HepG2 (cell line): Measurements from ENCODE around the gene MYCBP2. TPM values are rescaled to one million over a fixed set of nuclear protein-coding genes. Genes with fewer than 3 reads are reported as not detected.
A peak's percentile ranks its signal among the peaks of the same experiment; 100 is the strongest.

Experiments
- E2F5 ChIP-seq: sonication (generic); formaldehyde crosslinking; conservative IDR thresholded peaks from 2 replicates; pipeline ENCODE4 v1.4.0; 2020; ENCODE audit warnings: missing genetic modification reagents
- JARID2 ChIP-seq: sonication (generic); formaldehyde crosslinking; IDR thresholded peaks from 2 replicates; pipeline ENCODE4 v1.8.1; 2023; ENCODE audit warnings: missing genetic modification reagents, inconsistent platforms; ENCODE audit not compliant: insufficient replicate concordance
- KDM2A ChIP-seq: sonication (generic); formaldehyde crosslinking; IDR thresholded peaks from 2 replicates; pipeline ENCODE4 v1.4.0; 2020; ENCODE audit warnings: low read depth, missing genetic modification reagents, borderline replicate concordance
- MED8 ChIP-seq: sonication (generic); formaldehyde crosslinking; IDR thresholded peaks from 2 replicates; pipeline ENCODE4 v1.8.1; 2023; ENCODE audit warnings: mild to moderate bottlenecking, missing genetic modification reagents; ENCODE audit not compliant: insufficient replicate concordance
- MLLT10 ChIP-seq: sonication (generic); formaldehyde crosslinking; IDR thresholded peaks from 2 replicates; pipeline ENCODE4 v1.4.0; 2020; ENCODE audit warnings: missing genetic modification reagents
- MTA3 ChIP-seq: sonication (generic); formaldehyde crosslinking; IDR thresholded peaks from 2 replicates; pipeline ENCODE4 v1.4.0; 2020; ENCODE audit warnings: missing genetic modification reagents
- NR2F6 ChIP-seq, 2 experiments: IDR thresholded peaks; 2 replicates each; pipeline ENCODE4 v1.6.1; 2016; ENCODE audit warnings: antibody characterized with exemption in 1 of 2, mild to moderate bottlenecking in 1 of 2
- RNF219 ChIP-seq: sonication (generic); formaldehyde crosslinking; IDR thresholded peaks from 2 replicates; pipeline ENCODE4 v1.5.0; 2020; ENCODE audit warnings: mild to moderate bottlenecking, missing genetic modification reagents
- ZBTB46 ChIP-seq: sonication (generic); formaldehyde crosslinking; IDR thresholded peaks from 2 replicates; pipeline ENCODE4 v1.4.0; 2020; ENCODE audit warnings: mild to moderate bottlenecking, missing genetic modification reagents, borderline replicate concordance
- ZFY ChIP-seq: sonication (generic); formaldehyde crosslinking; IDR thresholded peaks from 2 replicates; pipeline ENCODE4 v1.4.0; 2020; ENCODE audit warnings: missing genetic modification reagents
- ZNF841 ChIP-seq: sonication (generic); formaldehyde crosslinking; IDR thresholded peaks from 2 replicates; pipeline ENCODE4 v1.8.1; 2023; ENCODE audit warnings: missing genetic modification reagents, borderline replicate concordance
- polyA plus RNA-seq, 8 experiments: library from polyadenylated mRNA; depleted of rRNA in 3 of 8; stranded (reverse) in 7 of 8; unstranded in 1 of 8; fragments of >200 nt; fragmentation: Illumina TruSeq in 4 of 8; extraction: Trizol in 4 of 8; gene quantifications; 2 replicates each; pipeline versions ENCODE4 v1.2.1 to v1.2.3, GENCODE V29; 2011 to 2016; ENCODE audit warnings: low read depth in 4 of 8, missing spikeins in 1 of 8, mixed read lengths in 1 of 8; ENCODE audit not compliant: insufficient read depth in 1 of 8
- total RNA-seq, 5 experiments: library from RNA; depleted of rRNA; stranded (reverse); fragments of >200 nt; fragmentation: Illumina TruSeq; extraction: Trizol; gene quantifications; 2 replicates each; pipeline ENCODE4 v1.2.3, GENCODE V29; 2016; ENCODE audit warnings: low read depth in 1 of 5
- TF ChIP-seq, protein P1 (sequence below), 2 experiments: sonication (generic) in 1 of 2; formaldehyde crosslinking in 1 of 2; IDR thresholded peaks; 2 replicates each; pipeline versions ENCODE4 v1.5.1 to v1.6.1; 2011 to 2020; ENCODE audit warnings: borderline replicate concordance in 1 of 2, low read depth in 1 of 2, low read length in 1 of 2, mild to moderate bottlenecking in 1 of 2, missing genetic modification reagents in 1 of 2, moderate library complexity in 1 of 2
- TF ChIP-seq, protein P2 (sequence below): conservative IDR thresholded peaks from 2 replicates; pipeline ENCODE4 v1.6.1; 2018; ENCODE audit warnings: missing genetic modification reagents
- TF ChIP-seq, protein P3 (sequence below): IDR thresholded peaks from 2 replicates; pipeline ENCODE4 v1.6.1; 2016; ENCODE audit warnings: low read depth, control low read depth
- TF ChIP-seq, protein P4 (sequence below): sonication (generic); formaldehyde crosslinking; IDR thresholded peaks from 2 replicates; pipeline ENCODE4 v1.4.0; 2020; ENCODE audit warnings: mild to moderate bottlenecking, low read depth, missing genetic modification reagents

The MYCBP2 gene
- total and polyA plus RNA-seq, 2 of the 13 experiments (the other 11 are each of a cell fraction or from before 2014, with no cell fraction given): 16.3 to 35.3 TPM

DNA sequence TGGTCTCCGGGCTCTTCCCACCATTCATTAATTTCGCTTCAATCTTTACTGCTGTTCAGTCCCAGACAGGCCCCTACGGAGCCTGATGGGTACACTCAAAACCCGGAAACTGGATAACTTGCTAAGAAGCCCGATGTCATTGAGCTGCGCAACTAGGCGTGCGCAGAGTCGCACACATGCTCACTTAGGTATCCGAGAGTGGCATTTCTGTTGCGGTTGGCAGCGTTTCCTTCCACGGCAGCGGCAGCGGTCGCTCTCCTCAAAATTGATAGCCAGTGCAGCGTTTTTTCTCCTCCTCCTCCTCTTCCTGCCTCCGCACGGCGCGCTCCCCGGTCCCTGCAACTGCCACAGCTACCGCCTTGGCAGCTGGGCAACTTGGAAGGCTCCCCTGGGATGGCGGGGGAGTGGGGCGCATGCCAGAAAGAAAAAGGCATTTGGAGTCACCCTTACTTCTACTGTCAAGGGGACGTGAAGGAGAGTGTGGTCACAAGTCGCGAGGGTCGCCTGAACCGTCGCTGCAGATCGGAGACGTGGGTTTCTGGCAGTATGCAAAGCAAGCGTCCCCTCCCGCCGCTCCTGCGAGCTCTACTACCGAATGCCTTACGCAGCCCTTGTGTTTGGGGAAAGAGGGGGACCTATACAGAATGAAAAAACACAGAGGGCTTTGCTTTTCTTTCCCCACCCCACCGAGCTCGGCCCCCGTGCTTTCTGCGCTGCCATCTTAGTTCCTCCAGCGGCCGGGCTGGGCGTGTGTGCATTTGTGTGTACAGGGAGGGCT, 2.4 kb upstream of the MYCBP2 start (continued):
- TF ChIP-seq, protein P1, sequence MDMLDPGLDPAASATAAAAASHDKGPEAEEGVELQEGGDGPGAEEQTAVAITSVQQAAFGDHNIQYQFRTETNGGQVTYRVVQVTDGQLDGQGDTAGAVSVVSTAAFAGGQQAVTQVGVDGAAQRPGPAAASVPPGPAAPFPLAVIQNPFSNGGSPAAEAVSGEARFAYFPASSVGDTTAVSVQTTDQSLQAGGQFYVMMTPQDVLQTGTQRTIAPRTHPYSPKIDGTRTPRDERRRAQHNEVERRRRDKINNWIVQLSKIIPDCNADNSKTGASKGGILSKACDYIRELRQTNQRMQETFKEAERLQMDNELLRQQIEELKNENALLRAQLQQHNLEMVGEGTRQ (IDR thresholded peaks at IDR 0.05; ENCODE audit: low read depth, low read length): no peak
- TF ChIP-seq, protein P1 (CRISPR knock-in tag; IDR thresholded peaks at IDR 0.05; ENCODE audit: borderline replicate concordance): no peak
- TF ChIP-seq, protein P2, sequence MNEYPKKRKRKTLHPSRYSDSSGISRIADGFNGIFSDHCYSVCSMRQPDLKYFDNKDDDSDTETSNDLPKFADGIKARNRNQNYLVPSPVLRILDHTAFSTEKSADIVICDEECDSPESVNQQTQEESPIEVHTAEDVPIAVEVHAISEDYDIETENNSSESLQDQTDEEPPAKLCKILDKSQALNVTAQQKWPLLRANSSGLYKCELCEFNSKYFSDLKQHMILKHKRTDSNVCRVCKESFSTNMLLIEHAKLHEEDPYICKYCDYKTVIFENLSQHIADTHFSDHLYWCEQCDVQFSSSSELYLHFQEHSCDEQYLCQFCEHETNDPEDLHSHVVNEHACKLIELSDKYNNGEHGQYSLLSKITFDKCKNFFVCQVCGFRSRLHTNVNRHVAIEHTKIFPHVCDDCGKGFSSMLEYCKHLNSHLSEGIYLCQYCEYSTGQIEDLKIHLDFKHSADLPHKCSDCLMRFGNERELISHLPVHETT (CRISPR knock-in tag): no peak
- TF ChIP-seq NR2F6 (IDR thresholded peaks at IDR 0.05): no peak
- TF ChIP-seq NR2F6 (CRISPR knock-in tag; IDR thresholded peaks at IDR 0.05): peak; percentile 9; the same call in 1 of the 2 replicates
- TF ChIP-seq MLLT10 (CRISPR knock-in tag): no peak
- TF ChIP-seq E2F5: no peak
- peak; percentile 64; the same call in 1 of the 2 replicates for TF ChIP-seq ZFY
- peak; percentile 69 for TF ChIP-seq KDM2A (CRISPR knock-in tag)
- TF ChIP-seq, protein P3, sequence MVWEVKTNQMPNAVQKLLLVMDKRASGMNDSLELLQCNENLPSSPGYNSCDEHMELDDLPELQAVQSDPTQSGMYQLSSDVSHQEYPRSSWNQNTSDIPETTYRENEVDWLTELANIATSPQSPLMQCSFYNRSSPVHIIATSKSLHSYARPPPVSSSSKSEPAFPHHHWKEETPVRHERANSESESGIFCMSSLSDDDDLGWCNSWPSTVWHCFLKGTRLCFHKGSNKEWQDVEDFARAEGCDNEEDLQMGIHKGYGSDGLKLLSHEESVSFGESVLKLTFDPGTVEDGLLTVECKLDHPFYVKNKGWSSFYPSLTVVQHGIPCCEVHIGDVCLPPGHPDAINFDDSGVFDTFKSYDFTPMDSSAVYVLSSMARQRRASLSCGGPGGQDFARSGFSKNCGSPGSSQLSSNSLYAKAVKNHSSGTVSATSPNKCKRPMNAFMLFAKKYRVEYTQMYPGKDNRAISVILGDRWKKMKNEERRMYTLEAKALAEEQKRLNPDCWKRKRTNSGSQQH (CRISPR knock-in tag): peak; percentile 38; the same call in 1 of the 2 replicates
- TF ChIP-seq MED8 (CRISPR knock-in tag): peak; percentile 35
- TF ChIP-seq RNF219 (CRISPR knock-in tag): no peak
- no peak for TF ChIP-seq ZBTB46 (CRISPR knock-in tag)
- no peak for TF ChIP-seq ZNF841 (CRISPR knock-in tag)
- TF ChIP-seq JARID2 (CRISPR knock-in tag): peak; percentile 39
- TF ChIP-seq MTA3 (CRISPR knock-in tag): no peak
- TF ChIP-seq, protein P4, sequence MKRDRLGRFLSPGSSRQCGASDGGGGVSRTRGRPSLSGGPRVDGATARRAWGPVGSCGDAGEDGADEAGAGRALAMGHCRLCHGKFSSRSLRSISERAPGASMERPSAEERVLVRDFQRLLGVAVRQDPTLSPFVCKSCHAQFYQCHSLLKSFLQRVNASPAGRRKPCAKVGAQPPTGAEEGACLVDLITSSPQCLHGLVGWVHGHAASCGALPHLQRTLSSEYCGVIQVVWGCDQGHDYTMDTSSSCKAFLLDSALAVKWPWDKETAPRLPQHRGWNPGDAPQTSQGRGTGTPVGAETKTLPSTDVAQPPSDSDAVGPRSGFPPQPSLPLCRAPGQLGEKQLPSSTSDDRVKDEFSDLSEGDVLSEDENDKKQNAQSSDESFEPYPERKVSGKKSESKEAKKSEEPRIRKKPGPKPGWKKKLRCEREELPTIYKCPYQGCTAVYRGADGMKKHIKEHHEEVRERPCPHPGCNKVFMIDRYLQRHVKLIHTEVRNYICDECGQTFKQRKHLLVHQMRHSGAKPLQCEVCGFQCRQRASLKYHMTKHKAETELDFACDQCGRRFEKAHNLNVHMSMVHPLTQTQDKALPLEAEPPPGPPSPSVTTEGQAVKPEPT (CRISPR knock-in tag): no peak
